Measurements from ENCODE around the gene HSD11B1L.

The HSD11B1L gene

GRCh38 chr19:5671600-5671999 lies 9.2 kb upstream of the HSD11B1L start:
- no peak overlapping the region for H3K9ac ChIP-seq (ENCODE audit: low read length)
- no peaks in the 10 kb centered on the region for H3K4me1 ChIP-seq (ENCODE audit: control insufficient read depth, insufficient read depth, low read length)
- H3K4me3 ChIP-seq (ENCODE audit: low read length): no peak overlapping the region
- peaks cover 18% of the 10 kb centered on the region for H3K36me3 ChIP-seq (ENCODE audit: control insufficient read depth, insufficient read depth, low read length)
- no peak overlapping the region for H3K27ac ChIP-seq (ENCODE audit: low read depth, low read length)
- H3K27me3 ChIP-seq (ENCODE audit: control insufficient read depth, insufficient read depth, low read length): no peaks in the 10 kb centered on the region

GRCh38 chr19:5672708-5673459 lies 7.9 kb upstream of the HSD11B1L start:
- Histone ChIP-seq H3K9ac (ENCODE audit: low read length) (no peak overlapping the region), H3K27ac (ENCODE audit: low read depth, low read length) (no peak overlapping the region), H3K4me1 (ENCODE audit: control insufficient read depth, insufficient read depth, low read length) (no peaks in the 10 kb centered on the region), H3K36me3 (ENCODE audit: control insufficient read depth, insufficient read depth, low read length) (peaks cover 9% of the 10 kb centered on the region), H3K4me3 (ENCODE audit: low read length) (no peak overlapping the region), H3K27me3 (ENCODE audit: control insufficient read depth, insufficient read depth, low read length) (no peaks in the 10 kb centered on the region)

DNA sequence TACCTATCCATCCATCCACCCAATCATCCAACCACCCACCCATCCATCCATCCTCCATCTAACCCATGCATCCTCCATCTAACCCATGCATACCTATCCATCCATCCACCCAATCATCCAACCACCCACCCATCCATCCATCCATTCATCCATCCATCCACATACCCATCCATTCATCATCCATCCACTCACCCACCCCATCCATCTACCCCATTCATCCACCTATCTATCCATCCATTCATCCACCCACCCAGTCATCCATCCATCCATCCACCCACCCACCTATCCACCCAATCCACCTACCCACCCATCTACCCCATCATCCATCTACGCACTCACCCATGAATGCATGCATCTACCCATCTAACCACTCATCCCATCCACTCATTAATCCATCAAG lies 7.1 kb upstream of the HSD11B1L start:
- Histone ChIP-seq H3K4me1 (ENCODE audit: control insufficient read depth, insufficient read depth, low read length) (no peaks in the 10 kb centered on the region), H3K4me3 (ENCODE audit: low read length) (no peak overlapping the region), H3K27ac (ENCODE audit: low read depth, low read length) (no peak overlapping the region), H3K9ac (ENCODE audit: low read length) (no peak overlapping the region), H3K27me3 (ENCODE audit: control insufficient read depth, insufficient read depth, low read length) (no peaks in the 10 kb centered on the region), H3K36me3 (ENCODE audit: control insufficient read depth, insufficient read depth, low read length) (peaks cover 6% of the 10 kb centered on the region)

- Histone ChIP-seq H3K36me3 (ENCODE audit: control insufficient read depth, insufficient read depth, low read length) (no peaks in the 10 kb centered on the region), H3K4me3 (ENCODE audit: low read length) (no peak overlapping the region), H3K27me3 (ENCODE audit: control insufficient read depth, insufficient read depth, low read length) (no peaks in the 10 kb centered on the region), H3K9ac (ENCODE audit: low read length) (no peak overlapping the region), H3K27ac (ENCODE audit: low read depth, low read length) (no peak overlapping the region), H3K4me1 (ENCODE audit: control insufficient read depth, insufficient read depth, low read length) (peaks cover 7% of the 10 kb centered on the region)
Observed at GRCh38 chr19:5674714-5675113, 6.1 kb upstream of the HSD11B1L start.

DNA sequence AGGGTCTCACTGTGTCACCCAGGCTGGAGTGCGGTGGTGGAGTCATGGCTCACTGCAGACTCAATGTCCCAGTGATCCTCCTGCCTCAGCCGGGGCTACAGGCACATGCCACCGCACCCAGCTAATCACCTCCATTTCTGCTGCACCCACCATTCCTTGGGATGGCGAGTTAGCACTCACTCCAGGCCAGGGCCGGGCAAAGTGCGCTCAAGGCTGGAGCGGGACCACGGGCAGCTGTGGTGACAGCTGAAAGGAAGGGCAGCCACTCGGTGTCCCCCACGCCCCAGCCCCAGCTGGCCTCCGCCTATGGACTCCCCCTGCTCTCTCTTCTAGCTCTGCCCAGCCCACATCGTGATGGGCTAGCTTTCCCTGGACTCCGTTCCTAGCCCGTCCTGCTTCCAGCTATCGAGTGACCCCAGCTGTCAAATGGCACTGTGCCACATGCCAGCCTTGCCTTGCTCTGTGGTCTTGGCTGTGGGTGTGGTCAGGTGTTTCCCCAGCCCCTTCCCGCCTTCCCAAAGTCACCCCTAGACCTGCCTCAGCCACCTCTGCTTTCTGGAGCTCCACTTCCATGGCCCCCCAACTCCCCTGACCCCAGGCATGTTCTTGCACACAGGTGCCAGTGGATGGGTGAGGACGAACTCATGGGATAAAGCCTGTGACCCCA lies 4.6 kb upstream of the HSD11B1L start:
- Histone ChIP-seq H3K9ac (ENCODE audit: low read length) (no peak overlapping the region), H3K36me3 (ENCODE audit: control insufficient read depth, insufficient read depth, low read length) (no peaks in the 10 kb centered on the region), H3K4me3 (ENCODE audit: low read length) (no peak overlapping the region), H3K27ac (ENCODE audit: low read depth, low read length) (no peak overlapping the region), H3K27me3 (ENCODE audit: control insufficient read depth, insufficient read depth, low read length) (no peaks in the 10 kb centered on the region), H3K4me1 (ENCODE audit: control insufficient read depth, insufficient read depth, low read length) (peaks cover 8% of the 10 kb centered on the region)

GRCh38 chr19:5676772-5677105 lies 4.1 kb upstream of the HSD11B1L start:
- no peak overlapping the region for H3K27ac ChIP-seq (ENCODE audit: low read depth, low read length)
- no peaks in the 10 kb centered on the region for H3K36me3 ChIP-seq (ENCODE audit: control insufficient read depth, insufficient read depth, low read length)
- H3K27me3 ChIP-seq (ENCODE audit: control insufficient read depth, insufficient read depth, low read length): no peaks in the 10 kb centered on the region
- no peak overlapping the region for H3K9ac ChIP-seq (ENCODE audit: low read length)
- peaks cover 8% of the 10 kb centered on the region for H3K4me1 ChIP-seq (ENCODE audit: control insufficient read depth, insufficient read depth, low read length)
- H3K4me3 ChIP-seq (ENCODE audit: low read length): no peak overlapping the region

GRCh38 chr19:5677136-5677535 lies 3.7 kb upstream of the HSD11B1L start:
- Histone ChIP-seq H3K4me3 (ENCODE audit: low read length) (no peak overlapping the region), H3K9ac (ENCODE audit: low read length) (no peak overlapping the region), H3K27me3 (ENCODE audit: control insufficient read depth, insufficient read depth, low read length) (no peaks in the 10 kb centered on the region), H3K27ac (ENCODE audit: low read depth, low read length) (no peak overlapping the region), H3K36me3 (ENCODE audit: control insufficient read depth, insufficient read depth, low read length) (no peaks in the 10 kb centered on the region), H3K4me1 (ENCODE audit: control insufficient read depth, insufficient read depth, low read length) (peaks cover 8% of the 10 kb centered on the region)

- no peak overlapping the region for H3K27ac ChIP-seq (ENCODE audit: low read depth, low read length)
- peaks cover 8% of the 10 kb centered on the region for H3K4me1 ChIP-seq (ENCODE audit: control insufficient read depth, insufficient read depth, low read length)
- no peak overlapping the region for H3K9ac ChIP-seq (ENCODE audit: low read length)
- H3K36me3 ChIP-seq (ENCODE audit: control insufficient read depth, insufficient read depth, low read length): no peaks in the 10 kb centered on the region
- no peaks in the 10 kb centered on the region for H3K27me3 ChIP-seq (ENCODE audit: control insufficient read depth, insufficient read depth, low read length)
- no peak overlapping the region for H3K4me3 ChIP-seq (ENCODE audit: low read length)
Observed at GRCh38 chr19:5677580-5677979, 3.2 kb upstream of the HSD11B1L start.

GRCh38 chr19:5678071-5678718 lies 2.6 kb upstream of the HSD11B1L start:
- Histone ChIP-seq H3K4me3 (ENCODE audit: low read length) (no peak overlapping the region), H3K27ac (ENCODE audit: low read depth, low read length) (no peak overlapping the region), H3K27me3 (ENCODE audit: control insufficient read depth, insufficient read depth, low read length) (no peaks in the 10 kb centered on the region), H3K36me3 (ENCODE audit: control insufficient read depth, insufficient read depth, low read length) (no peaks in the 10 kb centered on the region), H3K9ac (ENCODE audit: low read length) (no peak overlapping the region), H3K4me1 (ENCODE audit: control insufficient read depth, insufficient read depth, low read length) (peaks cover 8% of the 10 kb centered on the region)

- H3K27me3 ChIP-seq (ENCODE audit: control insufficient read depth, insufficient read depth, low read length): no peaks in the 10 kb centered on the region
- peak overlapping the region; percentile 96 for H3K9ac ChIP-seq (ENCODE audit: low read length)
- peak overlapping the region; percentile 98 for H3K4me3 ChIP-seq (ENCODE audit: low read length)
- peak overlapping the region; percentile 89 for H3K27ac ChIP-seq (ENCODE audit: low read depth, low read length)
- no peaks in the 10 kb centered on the region for H3K36me3 ChIP-seq (ENCODE audit: control insufficient read depth, insufficient read depth, low read length)
- H3K4me1 ChIP-seq (ENCODE audit: control insufficient read depth, insufficient read depth, low read length): peaks cover 8% of the 10 kb centered on the region
Observed at GRCh38 chr19:5679289-5680083, 1.3 kb upstream of the HSD11B1L start.

GRCh38 chr19:5680084-5680436 lies 767 bp upstream of the HSD11B1L start:
- H3K4me3 ChIP-seq (ENCODE audit: low read length): peak overlapping the region; percentile 98
- H3K36me3 ChIP-seq (ENCODE audit: control insufficient read depth, insufficient read depth, low read length): no peaks in the 10 kb centered on the region
- H3K4me1 ChIP-seq (ENCODE audit: control insufficient read depth, insufficient read depth, low read length): peaks cover 8% of the 10 kb centered on the region
- no peaks in the 10 kb centered on the region for H3K27me3 ChIP-seq (ENCODE audit: control insufficient read depth, insufficient read depth, low read length)
- H3K27ac ChIP-seq (ENCODE audit: low read depth, low read length): peak overlapping the region; percentile 89
- peak overlapping the region; percentile 96 for H3K9ac ChIP-seq (ENCODE audit: low read length)

- peak overlapping the region; percentile 24 for H3K9ac ChIP-seq (ENCODE audit: low read length)
- no peak overlapping the region for H3K27ac ChIP-seq (ENCODE audit: low read depth, low read length)
- peaks cover 11% of the 10 kb centered on the region for H3K4me1 ChIP-seq (ENCODE audit: control insufficient read depth, insufficient read depth, low read length)
- no peaks in the 10 kb centered on the region for H3K27me3 ChIP-seq (ENCODE audit: control insufficient read depth, insufficient read depth, low read length)
- no peaks in the 10 kb centered on the region for H3K36me3 ChIP-seq (ENCODE audit: control insufficient read depth, insufficient read depth, low read length)
- peak overlapping the region; percentile 77 for H3K4me3 ChIP-seq (ENCODE audit: low read length)
Observed at GRCh38 chr19:5681391-5682106, 722 bp downstream of the HSD11B1L start.

Data from rectal smooth muscle tissue (tissue), 1 donor.